Chondrocyte (in vitro differentiated cells): ENCODE results near the gene SCLT1. TPM values are rescaled to one million over a fixed set of nuclear protein-coding genes. Genes with fewer than 3 reads are reported as not detected.

ENCODE experiments used
- DNase-seq: peaks from one replicate; pipeline ENCODE4 v3.0.0; 2021; ENCODE audit warnings: mixed read lengths, low spot score
- H3K27ac Mint-ChIP-seq: one replicate; pipeline ENCODE4 v1.8.0; 2021; ENCODE audit warnings: mild to moderate bottlenecking, moderate library complexity, mixed read lengths; ENCODE audit not compliant: unreplicated experiment
- H3K27me3 Mint-ChIP-seq: 2 replicates; pipeline ENCODE4 v1.8.0; 2021; ENCODE audit warnings: low read depth, mixed read lengths
- H3K36me3 Mint-ChIP-seq: 2 replicates; pipeline ENCODE4 v1.8.0; 2021; ENCODE audit warnings: low read depth, mixed read lengths
- H3K4me1 Mint-ChIP-seq: 2 replicates; pipeline ENCODE4 v1.8.0; 2021; ENCODE audit warnings: low read depth, mild to moderate bottlenecking, mixed read lengths
- H3K4me3 Mint-ChIP-seq: one replicate; pipeline ENCODE4 v1.8.0; 2021; ENCODE audit warnings: mild to moderate bottlenecking, moderate library complexity, mixed read lengths; ENCODE audit not compliant: unreplicated experiment
- H3K9me3 Mint-ChIP-seq: 2 replicates; pipeline ENCODE4 v1.8.0; 2021; ENCODE audit warnings: low read depth, mixed read lengths
- total RNA-seq: library from RNA; stranded (reverse); gene quantifications from 3 replicates; pipeline ENCODE4 v1.2.1, GENCODE V29; 2021
- TF ChIP-seq, protein P1 (sequence below): fragments of 200-600 bp; sonication (generic); IDR thresholded peaks from 2 replicates; pipeline ENCODE4 v1.5.0; 2021; ENCODE audit warnings: antibody characterized with exemption, mild to moderate bottlenecking, moderate library complexity

Gene SCLT1
- total RNA-seq, 1 donor from 2014 or later: 12.3 TPM

DNA sequence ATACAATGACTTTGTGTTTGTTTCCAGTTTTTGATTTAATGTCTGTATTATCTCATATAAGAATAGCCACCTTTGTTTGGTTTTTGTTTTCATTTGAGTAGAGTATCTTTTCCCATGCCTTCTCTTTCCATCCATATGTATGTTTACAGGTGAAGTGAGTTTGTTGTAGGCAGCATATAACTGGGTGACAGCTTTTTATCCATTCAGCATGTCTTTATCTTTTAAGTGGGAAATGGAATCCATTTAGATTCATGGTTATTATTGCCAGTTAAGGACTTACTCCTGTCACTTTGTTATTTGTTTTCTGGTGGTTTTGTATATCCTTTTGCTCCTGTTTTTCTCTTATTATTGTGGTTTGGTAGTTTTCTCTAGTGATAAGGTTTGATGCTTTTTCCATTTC is 34.3 kb downstream of the SCLT1 start:
- H3K4me3 Mint-ChIP-seq: no peak overlapping the region
- H3K9me3 Mint-ChIP-seq: peaks cover 76% of the 10 kb centered on the region
- H3K27me3 Mint-ChIP-seq: no peaks in the 10 kb centered on the region
- no peak for DNase-seq
- H3K27ac Mint-ChIP-seq: no peak overlapping the region
- peaks cover 60% of the 10 kb centered on the region for H3K36me3 Mint-ChIP-seq
- no peaks in the 10 kb centered on the region for H3K4me1 Mint-ChIP-seq
- TF ChIP-seq, protein P1, sequence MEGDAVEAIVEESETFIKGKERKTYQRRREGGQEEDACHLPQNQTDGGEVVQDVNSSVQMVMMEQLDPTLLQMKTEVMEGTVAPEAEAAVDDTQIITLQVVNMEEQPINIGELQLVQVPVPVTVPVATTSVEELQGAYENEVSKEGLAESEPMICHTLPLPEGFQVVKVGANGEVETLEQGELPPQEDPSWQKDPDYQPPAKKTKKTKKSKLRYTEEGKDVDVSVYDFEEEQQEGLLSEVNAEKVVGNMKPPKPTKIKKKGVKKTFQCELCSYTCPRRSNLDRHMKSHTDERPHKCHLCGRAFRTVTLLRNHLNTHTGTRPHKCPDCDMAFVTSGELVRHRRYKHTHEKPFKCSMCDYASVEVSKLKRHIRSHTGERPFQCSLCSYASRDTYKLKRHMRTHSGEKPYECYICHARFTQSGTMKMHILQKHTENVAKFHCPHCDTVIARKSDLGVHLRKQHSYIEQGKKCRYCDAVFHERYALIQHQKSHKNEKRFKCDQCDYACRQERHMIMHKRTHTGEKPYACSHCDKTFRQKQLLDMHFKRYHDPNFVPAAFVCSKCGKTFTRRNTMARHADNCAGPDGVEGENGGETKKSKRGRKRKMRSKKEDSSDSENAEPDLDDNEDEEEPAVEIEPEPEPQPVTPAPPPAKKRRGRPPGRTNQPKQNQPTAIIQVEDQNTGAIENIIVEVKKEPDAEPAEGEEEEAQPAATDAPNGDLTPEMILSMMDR: no peak

DNA sequence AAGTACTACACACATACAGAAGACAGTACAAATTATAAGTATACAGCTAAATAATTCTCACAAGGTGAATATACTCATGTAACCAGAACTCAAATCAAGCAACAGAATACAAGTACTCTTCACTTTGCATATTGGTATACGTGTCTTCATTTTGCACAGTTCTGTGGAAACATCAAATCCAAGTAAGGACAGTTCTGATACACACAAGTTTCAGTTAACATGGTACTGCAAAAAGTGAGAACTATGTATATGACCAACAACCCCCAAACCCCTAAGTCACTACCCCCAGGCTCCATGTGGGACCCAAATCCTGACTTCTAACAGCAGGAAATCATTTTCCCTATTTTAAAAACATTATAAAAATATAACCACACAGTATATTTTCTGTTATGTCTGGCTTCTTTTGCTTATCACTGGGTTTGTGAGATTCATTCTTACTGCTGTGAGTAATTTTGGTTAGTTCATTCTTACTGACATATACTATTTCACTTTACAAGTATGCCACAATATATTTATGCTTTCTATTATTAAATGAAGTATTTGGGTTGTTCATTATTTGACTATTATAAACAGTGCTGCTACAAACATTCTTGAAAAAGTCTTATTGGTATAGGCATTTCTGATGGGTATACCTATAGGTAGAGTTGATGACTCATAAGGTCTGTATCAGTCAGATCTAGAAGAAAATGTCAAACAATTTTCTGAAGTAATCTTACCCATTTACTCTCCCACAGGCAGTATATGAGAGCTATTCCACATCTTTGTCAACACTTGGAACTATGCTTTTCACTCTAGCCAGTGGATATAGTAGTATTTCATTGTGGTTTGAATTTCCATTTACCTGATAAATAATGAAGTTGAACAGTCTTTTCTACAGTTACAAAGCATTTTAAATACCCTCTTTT is 47.0 kb downstream of the SCLT1 start:
- peaks cover 16% of the 10 kb centered on the region for H3K4me1 Mint-ChIP-seq
- H3K27me3 Mint-ChIP-seq: no peaks in the 10 kb centered on the region
- peaks cover 24% of the 10 kb centered on the region for H3K9me3 Mint-ChIP-seq
- no peak for DNase-seq
- no peak overlapping the region for H3K4me3 Mint-ChIP-seq
- peaks cover 2% of the 10 kb centered on the region for H3K36me3 Mint-ChIP-seq
- TF ChIP-seq, protein P1: no peak
- H3K27ac Mint-ChIP-seq: no peak overlapping the region

DNA sequence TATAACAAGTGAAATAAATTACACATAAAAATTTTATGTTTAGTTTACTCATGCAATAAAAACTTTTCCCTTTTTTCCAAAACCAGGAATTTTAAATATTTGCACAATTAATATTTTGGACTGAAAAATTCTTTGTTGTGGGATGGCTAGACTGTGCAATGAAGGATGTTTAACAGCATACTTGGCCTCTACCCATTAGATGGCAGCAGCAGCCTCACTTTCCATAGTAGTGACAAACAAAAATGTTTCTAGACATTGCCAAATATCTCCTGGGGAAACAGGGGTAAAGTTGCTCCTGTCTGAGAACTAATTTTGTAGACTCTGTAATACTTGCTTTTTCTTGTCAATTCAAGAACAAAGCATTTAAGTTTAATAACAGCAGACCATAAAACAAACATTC is 49.8 kb downstream of the SCLT1 start:
- H3K36me3 Mint-ChIP-seq: peaks cover 4% of the 10 kb centered on the region
- peaks cover 9% of the 10 kb centered on the region for H3K9me3 Mint-ChIP-seq
- H3K4me3 Mint-ChIP-seq: no peak overlapping the region
- TF ChIP-seq, protein P1: peak; percentile 78
- peaks cover 16% of the 10 kb centered on the region for H3K4me1 Mint-ChIP-seq
- H3K27ac Mint-ChIP-seq: no peak overlapping the region
- no peaks in the 10 kb centered on the region for H3K27me3 Mint-ChIP-seq
- DNase-seq: no peak

DNA sequence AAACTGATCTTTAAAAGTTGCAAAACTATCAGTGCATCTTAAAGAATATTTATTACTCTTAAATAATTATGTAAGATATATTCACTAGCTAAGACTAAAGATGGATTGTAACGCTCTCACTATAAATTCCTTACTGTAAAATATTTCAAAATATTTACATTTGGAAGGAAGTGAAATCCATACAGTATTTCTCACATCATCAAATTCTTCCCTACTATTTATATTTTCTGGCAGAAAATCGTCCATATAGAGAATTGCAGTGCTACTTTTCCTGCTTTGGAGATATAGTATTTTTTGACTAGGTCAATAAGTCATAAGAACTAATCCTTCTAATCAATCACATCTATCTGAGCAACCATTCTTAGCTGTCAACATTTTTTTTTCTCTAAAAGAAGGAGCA is 52.9 kb downstream of the SCLT1 start:
- Mint-ChIP-seq H3K4me1 (peaks cover 6% of the 10 kb centered on the region), H3K9me3 (peaks cover 3% of the 10 kb centered on the region), H3K4me3 (no peak overlapping the region), H3K27me3 (no peaks in the 10 kb centered on the region), H3K27ac (no peak overlapping the region), H3K36me3 (peaks cover 9% of the 10 kb centered on the region)
- TF ChIP-seq, protein P1: no peak
- no peak for DNase-seq

DNA sequence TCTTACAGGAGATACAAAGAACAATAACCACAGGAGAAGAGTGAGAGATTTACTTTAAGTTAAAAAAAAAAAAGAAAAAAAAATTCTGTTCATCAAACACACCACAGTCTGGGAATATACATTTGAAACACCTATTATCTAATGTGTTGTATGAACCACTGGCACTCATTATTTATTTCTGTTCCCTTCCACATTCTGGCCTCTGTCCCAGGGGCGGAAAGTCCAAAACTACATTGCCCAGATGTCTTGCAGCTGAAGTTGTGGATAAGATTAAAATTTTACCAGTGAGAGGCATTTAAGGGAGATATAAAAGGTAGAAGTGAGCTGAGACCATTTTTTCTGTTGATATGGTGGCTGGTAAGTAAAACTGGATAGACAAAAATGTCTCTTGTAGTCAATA is 56.2 kb downstream of the SCLT1 start:
- no peak overlapping the region for H3K4me3 Mint-ChIP-seq
- H3K27ac Mint-ChIP-seq: no peak overlapping the region
- H3K36me3 Mint-ChIP-seq: peaks cover 14% of the 10 kb centered on the region
- H3K4me1 Mint-ChIP-seq: no peaks in the 10 kb centered on the region
- TF ChIP-seq, protein P1: no peak
- peaks cover 3% of the 10 kb centered on the region for H3K9me3 Mint-ChIP-seq
- no peak for DNase-seq
- H3K27me3 Mint-ChIP-seq: no peaks in the 10 kb centered on the region
